ENCODE data around the gene CDH2. TPM values are rescaled to one million over a fixed set of nuclear protein-coding genes. Genes with fewer than 3 reads are reported as not detected.

Gene CDH2
- total RNA-seq, 1 experiment from 2014 or later, result 36.2 TPM

GRCh38 chr18:27966881-27967280 lies 210.0 kb downstream of the CDH2 start:
- Histone ChIP-seq H3K9me3 (ENCODE audit: control insufficient read depth, low read depth, low read length) (no peaks in the 10 kb centered on the region), H2AK5ac (ENCODE audit: insufficient read length, low read length) (no peak overlapping the region), H3K79me1 (ENCODE audit: insufficient read depth, low read depth, low read length, poor library complexity, severe bottlenecking) (no peaks in the 10 kb centered on the region), H3K23me2 (ENCODE audit: insufficient read length, low read depth, low read length, poor library complexity, severe bottlenecking) (no peaks in the 10 kb centered on the region), H3K56ac (ENCODE audit: insufficient read length, low read depth, low read length) (no peak overlapping the region), H3K27ac (ENCODE audit: insufficient read length, low read depth, low read length) (no peak overlapping the region), H3K27me3 (ENCODE audit: insufficient read depth, low read length) (no peaks in the 10 kb centered on the region), H4K91ac (ENCODE audit: insufficient read length, low read depth, low read length) (no peak overlapping the region), H2AFZ (ENCODE audit: low read length) (no peak overlapping the region), H4K5ac (ENCODE audit: insufficient read length, low read depth, low read length) (no peak overlapping the region), H2BK15ac (ENCODE audit: low read depth, low read length) (no peak overlapping the region), H3K9ac (ENCODE audit: extremely low read depth, insufficient read length, low read length) (no peak overlapping the region), H2BK12ac (ENCODE audit: insufficient read length, low read depth, low read length) (no peak overlapping the region), H2BK20ac (ENCODE audit: low read depth, low read length, poor library complexity, severe bottlenecking) (no peak overlapping the region), H3K18ac (ENCODE audit: insufficient read length, low read depth, low read length) (no peak overlapping the region), H3K4me2 (ENCODE audit: insufficient read depth, insufficient read length, low read length) (no peak overlapping the region), H3K23ac (ENCODE audit: insufficient read length, low read depth, low read length) (no peak overlapping the region), H4K8ac (replicated peaks; ENCODE audit: insufficient read length, low read depth, low read length) (no peak overlapping the region), H4K20me1 (ENCODE audit: control insufficient read depth, insufficient read depth, insufficient read length) (no peaks in the 10 kb centered on the region), H3T11ph (ENCODE audit: low read length) (no peak overlapping the region), H3K4me1 (ENCODE audit: insufficient read depth, low read length) (no peaks in the 10 kb centered on the region; the same call in 1 of the 2 replicates), H3K79me2 (ENCODE audit: insufficient read depth, low read length) (no peaks in the 10 kb centered on the region), H2BK120ac (ENCODE audit: low read depth, low read length, poor library complexity, severe bottlenecking) (no peak overlapping the region), H3K14ac (ENCODE audit: insufficient read depth, low read length) (no peak overlapping the region), H2BK5ac (ENCODE audit: insufficient read length, low read length) (no peak overlapping the region), H3K4ac (ENCODE audit: low read depth, low read length) (no peak overlapping the region)
- Mint-ChIP-seq H3K36me3 (ENCODE audit: insufficient read depth in 1 of 3, low read depth in 3 of 3) (peaks cover 0 to 1% (median 0%) of the 10 kb centered on the region in 3 experiments; a peak in 5 of 7 replicates), H3K4me3 (no peak overlapping the region), H3K9me3 (no peaks in the 10 kb centered on the region), H3K27ac (no peak overlapping the region), H3K27me3 (ENCODE audit: low read depth) (no peaks in the 10 kb centered on the region), H3K4me1 (peaks cover 13 to 17% of the 10 kb centered on the region in 2 experiments)
- no peak for DNase-seq
- no CpG with 5 or more reads among the region's 4 CpGs for WGBS (ENCODE audit: extremely low coverage, insufficient read length, low lambda C conversion rate)
- TF ChIP-seq CTCF (conservative IDR thresholded peaks at IDR 0.05), result no peak
